ENCODE measurements around the gene APBA3.

- no peak for TF ChIP-seq POLR2A (IDR thresholded peaks at IDR 0.05; ENCODE audit: low read depth, low read length)
- no peak for TF ChIP-seq POLR2AphosphoS5 (IDR thresholded peaks at IDR 0.05; ENCODE audit: low read depth, low read length)
Observed at GRCh38 chr19:3723110-3723488, 38.4 kb downstream of the APBA3 start.

All from GM12892 (cell line).